Naive thymus-derived CD4-positive, alpha-beta T cell (primary cell): ENCODE data around the gene EIF2B1. TPM values are rescaled to one million over a fixed set of nuclear protein-coding genes. Genes with fewer than 3 reads are reported as not detected.

Experiments used
- ATAC-seq: fragments of 150-1000 bp; cut with Tn5 transposase; 2 replicates; pipeline ENCODE4 v1.10.0; 2021; ENCODE audit warnings: mild to moderate bottlenecking, moderate library complexity
- CTCF ChIA-PET: fragments of 350-600 bp; sonication (Branson Sonifier 250); formaldehyde crosslinking; loops from one replicate; lab custom pipeline; 2021; ENCODE audit warnings: antibody characterized with exemption; lab: Charles Lee
- POLR2A ChIA-PET: fragments of 350-600 bp; sonication (Branson Sonifier 250); formaldehyde crosslinking; loops from one replicate; lab custom pipeline; 2021; ENCODE audit warnings: antibody characterized with exemption, inconsistent platforms; lab: Charles Lee
- DNase-seq, 9 donors: peaks; one replicate each; pipeline versions ENCODE4 v3.0.0 to v3.0.0-alpha.2; 2020 to 2022; ENCODE audit warnings: mixed read lengths in 1 of 9
- H3K27ac ChIP-seq: one replicate; pipeline ENCODE4 v1.7.0; 2013; ENCODE audit warnings: mild to moderate bottlenecking, low read depth, low read length, moderate library complexity
- H3K27me3 ChIP-seq, 2 donors: one replicate each; pipeline ENCODE4 v1.7.0; 2013; ENCODE audit warnings: low read length in 2 of 2, mild to moderate bottlenecking in 2 of 2, moderate library complexity in 2 of 2; ENCODE audit not compliant: control insufficient read depth in 2 of 2, insufficient read depth in 2 of 2
- H3K36me3 ChIP-seq, 3 experiments: 1 replicate in 2 of 3; 2 replicates in 1 of 3; pipeline ENCODE4 v1.7.0; 2013; ENCODE audit warnings: low read length in 3 of 3, mild to moderate bottlenecking in 3 of 3, moderate library complexity in 1 of 3; ENCODE audit not compliant: insufficient read depth in 3 of 3, control insufficient read depth in 2 of 3
- H3K4me1 ChIP-seq, 2 donors: one replicate each; pipeline ENCODE4 v1.7.0; 2013; ENCODE audit warnings: low read length in 2 of 2, mild to moderate bottlenecking in 2 of 2, moderate library complexity in 1 of 2; ENCODE audit not compliant: control insufficient read depth in 2 of 2, insufficient read depth in 2 of 2
- H3K4me3 ChIP-seq: 2 replicates; pipeline ENCODE4 v1.7.0; 2013; ENCODE audit warnings: mild to moderate bottlenecking, low read length
- H3K9me3 ChIP-seq, 3 experiments: 1 replicate in 2 of 3; 2 replicates in 1 of 3; pipeline ENCODE4 v1.7.0; 2013; ENCODE audit warnings: low read length in 3 of 3; ENCODE audit not compliant: control insufficient read depth in 2 of 3
- H3K27ac Mint-ChIP-seq, 9 donors: one replicate each; pipeline ENCODE4 v1.8.0; 2020 to 2022; ENCODE audit warnings: mixed read lengths in 9 of 9, mild to moderate bottlenecking in 8 of 9, moderate library complexity in 5 of 9, inconsistent platforms in 2 of 9
- H3K27me3 Mint-ChIP-seq, 5 donors: one replicate each; pipeline ENCODE4 v1.8.0; 2021 to 2022; ENCODE audit warnings: mixed read lengths in 5 of 5, mild to moderate bottlenecking in 1 of 5
- H3K36me3 Mint-ChIP-seq, 5 donors: one replicate each; pipeline ENCODE4 v1.8.0; 2020 to 2022; ENCODE audit warnings: mixed read lengths in 5 of 5, mild to moderate bottlenecking in 3 of 5, inconsistent platforms in 1 of 5
- H3K4me1 Mint-ChIP-seq, 7 donors: one replicate each; pipeline ENCODE4 v1.8.0; 2020 to 2022; ENCODE audit warnings: mixed read lengths in 7 of 7, mild to moderate bottlenecking in 3 of 7, inconsistent platforms in 1 of 7
- H3K4me3 Mint-ChIP-seq, 10 donors: one replicate each; pipeline ENCODE4 v1.8.0; 2020 to 2022; ENCODE audit warnings: mild to moderate bottlenecking in 10 of 10, mixed read lengths in 10 of 10, moderate library complexity in 6 of 10, inconsistent platforms in 2 of 10
- H3K9me3 Mint-ChIP-seq, 11 donors: one replicate each; pipeline ENCODE4 v1.8.0; 2020 to 2022; ENCODE audit warnings: mixed read lengths in 11 of 11, mild to moderate bottlenecking in 4 of 11, inconsistent platforms in 1 of 11, moderate library complexity in 1 of 11
- intact Hi-C, 2 donors: fragments of 100-400 bp; cut with micrococcal nuclease; formaldehyde crosslinking; loops; one replicate each; pipeline ENCODE4 v1.15.1; 2023
- polyA plus RNA-seq, 2 donors: library from polyadenylated mRNA; unstranded; fragments of 300-500 nt; fragmentation: Illumina TruSeq; gene quantifications; one replicate each; pipeline ENCODE4 v1.2.3, GENCODE V29; 2021
- total RNA-seq, 6 experiments: library from RNA in 5 of 6; stranded (reverse) in 5 of 6; gene quantifications; 1 replicate in 5 of 6; 2 replicates in 1 of 6; pipeline ENCODE4 v1.2.3 and lab custom pipeline; 2021 to 2026

Gene EIF2B1
- total and polyA plus RNA-seq, 7 experiments from 2014 or later: 44.0 to 74.3 (median 55.0) TPM

DNA sequence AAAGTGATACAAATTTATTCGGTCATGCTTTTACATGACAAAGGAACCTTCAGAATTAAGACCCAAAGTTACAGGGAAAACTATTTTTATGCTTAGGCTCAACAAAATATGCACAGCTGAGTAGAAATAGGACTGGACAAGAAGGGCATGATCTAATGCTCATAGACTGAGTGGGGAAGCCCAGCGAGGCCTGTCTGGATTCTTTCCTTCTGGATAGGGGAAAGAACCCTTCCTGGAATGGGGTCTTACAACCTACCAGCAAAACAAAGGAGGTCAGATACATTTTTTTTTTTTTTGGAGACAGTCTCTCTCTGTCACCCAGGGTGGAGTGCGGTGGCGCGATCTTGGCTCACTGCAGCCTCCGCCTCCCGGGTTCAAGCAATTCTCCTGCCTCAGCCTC is 33.8 kb downstream of the EIF2B1 start:
- H3K27me3 ChIP-seq: no peaks in the 10 kb centered on the region
- Mint-ChIP-seq H3K4me1 (peaks cover 11 to 37% (median 35%) of the 10 kb centered on the region in 7 donors), H3K27me3 (no peaks in the 10 kb centered on the region), H3K9me3 (no peaks in the 10 kb centered on the region), H3K4me3 (peak overlapping the region in 9 of 10 donors; percentile 33 to 83 (median 57)), H3K27ac (peak overlapping the region in 7 of 9 donors; percentile 4 to 81 (median 43)), H3K36me3 (peaks cover 0 to 25% (median 8%) of the 10 kb centered on the region in 5 donors)
- no peak overlapping the region for H3K4me3 ChIP-seq
- ChIA-PET POLR2A (interaction anchor here (0.6 kb wide), 1 partner anchor 188 kb away, joined by 4 read pairs; no protein-coding TSS in a partner anchor), CTCF (no interaction called here)
- DNase-seq (no peak), ATAC-seq (no peak)
- peaks cover 4 to 30% (median 11%) of the 10 kb centered on the region in 3 experiments for H3K36me3 ChIP-seq
- H3K9me3 ChIP-seq: no peaks in the 10 kb centered on the region
- no peak overlapping the region for H3K27ac ChIP-seq
- peaks cover 4 to 8% of the 10 kb centered on the region in 2 donors for H3K4me1 ChIP-seq
- intact Hi-C loops: loop anchor here (5.0 kb wide), 2 partner anchors 217 to 1072 kb away; partner anchors contain the start of genes KMT5A (in 1 of the 2), KNTC1 (in 1 of the 2) and RSRC2 (in 1 of the 2)

- H3K4me1 Mint-ChIP-seq: peaks cover 11 to 35% (median 33%) of the 10 kb centered on the region in 7 donors
- ChIA-PET CTCF (no interaction called here), POLR2A (no interaction called here)
- no peaks in the 10 kb centered on the region for H3K27me3 ChIP-seq
- peaks cover 0 to 23% (median 8%) of the 10 kb centered on the region in 5 donors for H3K36me3 Mint-ChIP-seq
- peak overlapping the region in 9 of 10 donors; percentile 2 to 83 (median 55) for H3K4me3 Mint-ChIP-seq
- ATAC-seq (no peak), DNase-seq (no peak)
- no peaks in the 10 kb centered on the region for H3K9me3 Mint-ChIP-seq
- peaks cover 4 to 33% (median 11%) of the 10 kb centered on the region in 3 experiments for H3K36me3 ChIP-seq
- H3K9me3 ChIP-seq: no peaks in the 10 kb centered on the region
- H3K27me3 Mint-ChIP-seq: no peaks in the 10 kb centered on the region
- intact Hi-C loops: no loop called here
- H3K4me1 ChIP-seq: peaks cover 4 to 8% of the 10 kb centered on the region in 2 donors
- H3K27ac ChIP-seq: no peak overlapping the region
- peak overlapping the region in 8 of 9 donors; percentile 4 to 87 (median 42) for H3K27ac Mint-ChIP-seq
- no peak overlapping the region for H3K4me3 ChIP-seq
Measured at GRCh38 chr12:123599310-123599709, 34.2 kb downstream of the EIF2B1 start.

DNA sequence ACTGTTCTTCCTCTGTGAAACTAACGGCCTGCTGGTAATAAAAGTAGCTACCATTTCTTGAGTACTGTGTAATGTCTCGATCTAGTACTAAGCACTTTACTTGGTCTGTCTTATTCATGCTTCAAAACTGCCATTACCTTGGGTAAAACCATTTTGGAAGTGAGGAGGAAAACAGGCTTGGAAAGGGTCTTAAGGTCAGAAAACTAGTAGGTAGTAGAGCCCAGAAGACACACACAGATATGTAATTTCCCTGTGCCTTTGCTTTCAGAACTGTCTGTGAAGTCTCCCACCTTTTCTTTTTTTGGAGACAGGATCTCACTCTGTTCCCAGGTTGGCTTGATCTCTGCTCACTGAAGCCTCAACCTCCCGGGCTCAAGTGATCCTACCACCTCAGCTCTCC is 35.0 kb downstream of the EIF2B1 start:
- intact Hi-C loops: no loop called here
- Mint-ChIP-seq H3K4me3 (no peak overlapping the region), H3K4me1 (peaks cover 11 to 34% (median 26%) of the 10 kb centered on the region in 7 donors), H3K27ac (peak overlapping the region in 3 of 9 donors; percentile 32 to 62 (median 57)), H3K9me3 (no peaks in the 10 kb centered on the region), H3K36me3 (peaks cover 0 to 22% (median 8%) of the 10 kb centered on the region in 5 donors), H3K27me3 (no peaks in the 10 kb centered on the region)
- no peaks in the 10 kb centered on the region for H3K9me3 ChIP-seq
- ChIA-PET POLR2A (interaction anchor here (0.5 kb wide), 1 partner anchor 728 kb away, joined by 4 read pairs; no protein-coding TSS in a partner anchor), CTCF (no interaction called here)
- peaks cover 4 to 8% of the 10 kb centered on the region in 2 donors for H3K4me1 ChIP-seq
- no peak for ATAC-seq
- no peak overlapping the region for H3K4me3 ChIP-seq
- H3K36me3 ChIP-seq: peaks cover 4 to 40% (median 11%) of the 10 kb centered on the region in 3 experiments
- no peak for DNase-seq
- no peaks in the 10 kb centered on the region for H3K27me3 ChIP-seq
- H3K27ac ChIP-seq: no peak overlapping the region

DNA sequence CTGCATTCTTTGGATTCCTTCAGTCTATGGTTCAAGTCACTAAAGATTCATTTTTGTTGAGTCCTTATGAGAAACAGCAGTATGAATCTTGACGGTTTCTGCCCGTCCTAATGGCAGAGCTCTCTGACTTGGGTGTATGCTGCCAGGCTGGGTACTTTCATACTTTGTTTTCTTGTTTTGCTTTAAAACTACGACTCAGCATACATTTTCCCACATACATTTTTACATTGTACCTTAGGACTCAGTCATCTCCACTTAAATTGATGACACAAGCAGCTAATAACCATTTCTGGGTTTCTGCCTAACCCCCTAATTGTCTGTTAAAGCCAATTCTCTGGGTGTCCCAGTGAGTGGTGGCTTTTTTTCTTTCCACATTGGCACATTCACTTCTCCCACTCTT is 36.4 kb downstream of the EIF2B1 start:
- peaks cover 0 to 16% (median 12%) of the 10 kb centered on the region in 5 donors for H3K36me3 Mint-ChIP-seq

GRCh38 chr12:123595729-123596128 is 37.8 kb downstream of the EIF2B1 start:
- H3K27me3 ChIP-seq: no peaks in the 10 kb centered on the region
- intact Hi-C loops: no loop called here
- ATAC-seq (no peak), DNase-seq (no peak)
- Mint-ChIP-seq H3K27me3 (no peaks in the 10 kb centered on the region), H3K4me3 (no peak overlapping the region), H3K27ac (peak overlapping the region in 3 of 9 donors; percentile 25 to 64 (median 32)), H3K4me1 (peaks cover 13 to 34% (median 25%) of the 10 kb centered on the region in 7 donors), H3K9me3 (no peaks in the 10 kb centered on the region), H3K36me3 (peaks cover 3 to 20% (median 15%) of the 10 kb centered on the region in 5 donors)
- no peak overlapping the region for H3K4me3 ChIP-seq
- H3K36me3 ChIP-seq: peaks cover 10 to 55% (median 25%) of the 10 kb centered on the region in 3 experiments
- H3K4me1 ChIP-seq: no peaks in the 10 kb centered on the region
- peak overlapping the region; percentile 18 for H3K27ac ChIP-seq
- no peaks in the 10 kb centered on the region for H3K9me3 ChIP-seq
- POLR2A ChIA-PET: no interaction called here
- CTCF ChIA-PET: no interaction called here

More for the DNA sequence above, 36.4 kb downstream of the EIF2B1 start:
- H3K4me1 Mint-ChIP-seq: peaks cover 6 to 28% (median 20%) of the 10 kb centered on the region in 7 donors
- ChIA-PET CTCF (no interaction called here), POLR2A (interaction anchor here (0.5 kb wide), 1 partner anchor 380 kb away, joined by 4 read pairs; no protein-coding TSS in a partner anchor)
- intact Hi-C loops: no loop called here
- no peak overlapping the region for H3K4me3 ChIP-seq
- H3K36me3 ChIP-seq: peaks cover 10 to 49% (median 12%) of the 10 kb centered on the region in 3 experiments
- H3K27me3 ChIP-seq: no peaks in the 10 kb centered on the region
- ATAC-seq (no peak), DNase-seq (no peak)
- H3K4me1 ChIP-seq: no peaks in the 10 kb centered on the region
- peak overlapping the region in 1 of 9 donors; percentile 21 for H3K27ac Mint-ChIP-seq
- no peak overlapping the region for H3K4me3 Mint-ChIP-seq
- no peaks in the 10 kb centered on the region for H3K9me3 Mint-ChIP-seq
- no peak overlapping the region for H3K27ac ChIP-seq
- no peaks in the 10 kb centered on the region for H3K27me3 Mint-ChIP-seq
- H3K9me3 ChIP-seq: no peaks in the 10 kb centered on the region

DNA sequence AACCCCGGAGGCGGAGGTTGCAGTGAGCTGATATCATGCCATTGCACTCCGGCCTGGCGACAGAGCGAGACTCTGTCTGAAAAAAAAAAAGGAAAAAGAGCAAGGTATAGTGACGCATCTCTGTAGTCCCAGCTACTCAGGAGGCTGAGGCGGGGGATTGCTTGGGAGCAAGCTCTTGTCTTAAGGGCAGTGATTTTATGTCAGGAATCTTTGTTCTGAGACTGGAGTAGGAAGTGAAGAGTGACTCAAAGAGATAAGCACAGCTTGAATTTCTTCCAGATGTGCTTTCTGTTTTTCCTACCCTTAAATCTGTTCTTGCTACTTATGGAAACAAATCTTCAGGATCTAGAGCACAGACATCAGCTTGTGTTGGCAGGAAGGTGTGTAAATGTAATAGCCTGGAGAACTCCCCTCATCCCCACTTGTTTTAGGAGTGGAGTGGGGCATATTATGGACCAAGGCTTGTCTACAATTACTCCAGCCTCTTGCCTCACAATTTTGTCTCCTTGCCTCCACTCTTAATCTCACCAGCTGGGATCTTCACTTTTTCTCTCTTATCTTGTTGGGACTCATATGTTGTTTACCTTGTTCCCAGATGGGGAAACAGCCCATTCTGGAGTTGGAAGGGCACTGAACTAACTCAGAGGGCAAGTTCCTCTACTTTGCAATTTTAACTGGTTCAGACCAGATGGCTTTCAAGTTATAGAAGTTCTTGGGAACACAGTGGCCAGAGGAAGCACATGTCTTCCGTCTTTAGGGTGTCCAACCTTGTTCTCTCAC is 41.6 kb downstream of the EIF2B1 start:
- H3K36me3 Mint-ChIP-seq: peaks cover 3 to 24% (median 16%) of the 10 kb centered on the region in 5 donors
- no peak for ATAC-seq
- Histone ChIP-seq H3K27ac (no peak overlapping the region), H3K4me1 (peaks cover 10 to 11% of the 10 kb centered on the region in 2 donors), H3K9me3 (no peaks in the 10 kb centered on the region), H3K36me3 (peaks cover 15 to 79% (median 33%) of the 10 kb centered on the region in 3 experiments), H3K27me3 (no peaks in the 10 kb centered on the region), H3K4me3 (no peak overlapping the region)
- POLR2A ChIA-PET: interaction anchor here (1.3 kb wide), 1 partner anchor 11 kb away, joined by 4 read pairs; the partner anchor contains the start of gene DDX55
- H3K4me3 Mint-ChIP-seq: no peak overlapping the region
- H3K27ac Mint-ChIP-seq: peak overlapping the region in 8 of 9 donors; percentile 17 to 81 (median 52)
- CTCF ChIA-PET: interaction anchor here (1.4 kb wide), 1 partner anchor 27 kb away, joined by 4 read pairs; no protein-coding TSS in a partner anchor
- no peaks in the 10 kb centered on the region for H3K9me3 Mint-ChIP-seq
- intact Hi-C loops: no loop called here
- DNase-seq: no peak
- peaks cover 25 to 47% (median 40%) of the 10 kb centered on the region in 7 donors for H3K4me1 Mint-ChIP-seq
- H3K27me3 Mint-ChIP-seq: no peaks in the 10 kb centered on the region
